Activated T-cell treated with anti-CD3 and anti-CD28 coated beads for 48 hours (primary cell): ENCODE measurements around the gene POLR3B.
"Not testable (repeated sequence)": the region's sequence is repeated elsewhere in the genome, so short reads cannot be mapped to it uniquely, and the experiment has no call there.

Experiments used
- DNase-seq: peaks from one replicate; pipeline ENCODE4 v3.0.0-alpha.2; 2020; ENCODE audit warnings: low read depth

The POLR3B gene

DNA sequence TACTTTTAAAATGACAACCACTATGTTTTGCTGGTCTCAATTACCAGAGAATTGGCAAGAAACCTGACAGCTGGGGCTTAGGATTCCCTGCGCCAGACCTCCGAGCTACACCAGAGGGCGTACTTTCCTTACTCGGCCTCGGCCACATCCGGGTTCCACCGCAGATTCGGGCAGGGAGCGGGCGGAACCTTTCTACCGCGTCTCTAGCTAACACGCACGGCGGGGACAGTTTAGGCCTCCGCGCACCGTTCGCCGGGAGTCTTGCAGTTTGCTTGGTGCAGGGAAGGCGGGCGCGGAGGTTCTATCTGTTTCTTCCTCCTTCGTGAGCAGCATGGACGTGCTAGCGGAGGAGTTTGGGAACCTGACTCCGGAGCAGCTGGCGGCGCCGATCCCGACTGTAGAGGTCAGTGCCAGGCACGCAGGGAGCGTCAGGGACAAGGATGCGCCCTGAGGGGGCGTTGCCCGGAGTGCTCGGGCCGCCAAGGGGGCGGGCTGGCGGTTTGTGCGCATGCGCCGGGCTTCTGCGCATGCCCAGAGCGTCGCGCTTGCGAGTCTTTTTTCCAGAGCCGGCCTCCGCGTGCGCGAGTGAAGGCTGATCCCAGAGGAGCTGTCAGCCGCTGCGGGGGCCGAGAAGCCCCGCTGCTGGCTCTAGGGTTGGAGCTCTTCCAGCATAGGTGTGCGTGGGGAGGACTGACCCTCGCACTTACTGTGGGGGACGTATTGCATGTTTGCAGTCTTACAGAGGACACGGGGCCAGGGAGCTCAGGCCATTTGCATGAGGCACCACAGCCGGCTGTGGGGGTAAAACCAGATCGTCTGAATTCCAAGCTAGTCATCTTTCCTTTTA lies at the start of gene POLR3B:
Gene POLR3B, plus strand, starts transcription at position 200 of the 847 bp plus-strand sequence. Its CDS starts 132 bp downstream, at position 332.
- DNase-seq, result peak; percentile 92

DNA sequence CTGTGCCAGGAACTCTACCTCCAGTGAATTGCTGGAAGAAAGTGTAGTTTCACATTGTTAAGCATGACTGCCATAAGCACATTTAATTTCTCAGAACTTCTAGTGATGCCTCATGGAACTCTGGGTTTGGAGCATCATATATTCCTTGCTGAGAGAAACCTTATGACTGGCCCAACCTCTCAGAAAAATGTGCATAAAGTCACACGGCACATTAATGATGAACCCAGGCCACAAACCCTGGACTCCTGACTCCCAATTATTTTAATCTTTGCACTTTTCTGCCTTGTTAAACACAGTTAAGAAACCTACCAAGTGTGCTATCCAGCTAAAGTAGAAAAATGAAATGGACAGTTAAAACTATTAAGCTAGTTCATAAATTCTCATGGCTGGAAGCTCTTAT lies 49.4 kb upstream of the POLR3B start:
- DNase-seq, result no peak

DNA sequence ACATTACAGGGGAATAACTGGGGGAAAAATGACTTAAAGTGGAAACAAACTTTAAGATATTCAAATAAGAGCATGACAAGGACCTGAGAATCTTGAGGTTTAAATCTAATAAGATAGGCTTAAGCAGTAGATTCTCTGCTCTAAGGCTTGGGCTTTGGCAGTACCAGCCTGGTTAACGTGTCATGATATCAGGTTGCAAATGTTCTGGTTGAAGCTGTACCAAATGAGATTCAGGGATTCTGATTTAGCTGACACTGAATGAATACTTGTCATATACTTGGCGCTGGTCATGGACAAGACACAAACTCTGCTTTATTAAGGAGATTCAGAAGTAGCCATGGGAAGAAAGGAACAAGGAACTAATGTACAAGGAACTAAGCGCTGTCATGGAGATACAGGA lies 48.9 kb upstream of the POLR3B start:
- no peak for DNase-seq

- DNase-seq, result no peak
These were observed 47.7 kb upstream of the POLR3B start for GRCh38 chr12:106309671-106310505.

DNA sequence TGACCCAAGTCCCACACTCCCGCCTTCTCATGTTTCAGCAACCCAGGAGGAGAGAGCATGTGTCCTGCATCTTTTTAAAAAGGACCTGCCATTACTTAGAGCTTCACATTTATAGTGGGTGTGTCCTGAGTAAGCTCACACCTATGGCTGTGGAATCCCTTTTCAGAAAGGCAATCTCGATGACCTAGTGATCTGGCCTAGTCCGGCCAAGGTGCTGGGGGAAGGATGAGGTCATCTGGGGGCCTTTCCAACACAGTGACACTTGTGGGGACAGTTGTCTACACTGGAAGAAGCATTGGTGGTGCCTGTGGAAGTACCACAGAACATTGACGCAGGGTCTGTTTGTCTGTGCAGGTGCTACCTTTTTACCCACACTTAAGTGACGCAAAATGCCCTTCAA lies 46.9 kb upstream of the POLR3B start:
- DNase-seq, result no peak

GRCh38 chr12:106311139-106311538 lies 46.4 kb upstream of the POLR3B start:
- DNase-seq, result no peak

DNA sequence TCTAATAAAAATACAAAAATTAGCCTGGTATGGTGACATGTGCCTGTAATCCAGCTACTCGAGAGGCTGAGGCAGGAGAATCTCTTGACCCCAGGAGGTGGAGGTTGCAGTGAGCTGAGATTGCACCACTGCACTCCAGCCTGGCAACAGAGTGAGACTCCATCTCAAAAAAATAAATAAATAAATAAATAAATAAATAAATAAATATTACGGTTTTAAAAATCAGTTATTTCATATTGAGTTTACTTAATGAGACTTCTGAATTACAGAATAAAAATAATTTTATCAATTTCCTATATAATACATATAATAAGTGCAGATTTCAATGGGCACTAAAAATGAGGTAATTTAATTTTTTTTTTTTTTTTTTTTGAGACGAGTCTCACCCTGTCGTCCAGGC lies 44.1 kb upstream of the POLR3B start:
- DNase-seq, result not testable (repeated sequence)

DNA sequence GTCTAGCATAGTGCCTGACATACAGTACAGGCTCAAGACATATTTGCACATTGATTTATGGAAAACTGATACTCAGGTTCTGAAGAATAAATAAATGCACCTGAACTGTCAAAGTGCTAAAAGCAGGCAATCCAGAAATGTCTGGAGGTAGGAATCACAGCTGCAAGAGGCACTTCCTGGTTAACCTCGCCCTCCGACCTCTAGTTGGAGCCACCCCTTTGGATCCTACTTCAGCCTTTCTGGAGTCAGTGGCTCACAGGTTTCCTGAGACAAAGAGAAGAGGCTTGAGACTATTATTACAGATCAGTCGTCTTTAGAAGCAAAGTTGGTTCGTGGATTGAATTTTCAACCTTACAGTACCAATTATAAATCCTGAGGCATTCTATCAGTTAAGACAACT lies 42.0 kb upstream of the POLR3B start:
- no peak for DNase-seq

- no peak for DNase-seq
These were observed 40.0 kb upstream of the POLR3B start for GRCh38 chr12:106317406-106318082.

DNA sequence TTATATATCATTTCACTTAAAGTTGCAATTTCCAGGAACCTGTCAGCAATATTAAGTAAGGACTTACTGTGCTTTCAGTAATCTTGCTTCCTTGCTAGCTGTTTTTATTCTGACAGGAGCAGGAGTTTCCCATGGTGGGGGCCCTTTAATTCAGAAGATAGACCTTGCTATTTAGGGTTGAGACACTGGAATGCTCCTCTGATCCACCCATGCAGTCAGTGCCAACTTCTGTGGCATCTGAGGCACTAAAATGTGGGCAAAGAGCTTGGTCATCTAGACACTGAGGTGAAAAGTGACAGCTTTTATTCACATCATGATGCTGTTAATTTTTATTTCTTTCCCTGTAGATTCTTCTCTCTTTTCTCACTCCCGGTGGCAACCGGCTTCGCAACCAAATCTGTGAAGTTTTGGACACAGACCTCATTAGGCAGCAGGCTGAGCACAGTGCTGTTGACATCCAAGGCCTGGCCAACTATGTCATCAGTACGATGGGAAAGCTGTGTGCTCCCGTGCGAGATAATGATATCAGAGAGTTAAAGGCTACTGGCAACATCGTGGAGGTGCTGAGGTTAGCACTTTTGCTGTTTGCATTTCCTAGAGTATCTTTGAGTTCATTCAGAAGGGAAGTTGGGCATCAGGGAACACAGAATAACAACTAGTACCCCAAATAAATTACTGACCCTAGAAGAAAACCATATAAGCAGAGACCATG lies 36.3 kb upstream of the POLR3B start:
- DNase-seq, result no peak

DNA sequence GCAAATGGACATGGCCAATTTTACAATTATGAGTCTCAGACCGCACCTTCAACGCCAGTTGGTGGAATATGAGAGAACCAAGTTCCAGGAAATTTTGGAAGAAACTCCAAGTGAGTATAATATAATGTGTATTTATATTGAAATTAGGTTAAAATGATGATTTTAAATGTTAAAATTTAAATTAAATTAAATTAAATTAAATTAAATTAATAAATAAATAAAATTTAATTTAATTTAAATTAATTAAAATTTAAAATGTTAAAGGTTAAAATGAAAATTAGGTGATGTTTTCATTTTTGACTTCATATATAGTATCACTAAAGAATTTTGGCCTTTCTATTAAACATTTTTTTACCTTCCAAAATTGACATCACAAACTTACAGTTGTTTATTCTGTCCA lies 34.0 kb upstream of the POLR3B start:
- DNase-seq, result no peak

DNA sequence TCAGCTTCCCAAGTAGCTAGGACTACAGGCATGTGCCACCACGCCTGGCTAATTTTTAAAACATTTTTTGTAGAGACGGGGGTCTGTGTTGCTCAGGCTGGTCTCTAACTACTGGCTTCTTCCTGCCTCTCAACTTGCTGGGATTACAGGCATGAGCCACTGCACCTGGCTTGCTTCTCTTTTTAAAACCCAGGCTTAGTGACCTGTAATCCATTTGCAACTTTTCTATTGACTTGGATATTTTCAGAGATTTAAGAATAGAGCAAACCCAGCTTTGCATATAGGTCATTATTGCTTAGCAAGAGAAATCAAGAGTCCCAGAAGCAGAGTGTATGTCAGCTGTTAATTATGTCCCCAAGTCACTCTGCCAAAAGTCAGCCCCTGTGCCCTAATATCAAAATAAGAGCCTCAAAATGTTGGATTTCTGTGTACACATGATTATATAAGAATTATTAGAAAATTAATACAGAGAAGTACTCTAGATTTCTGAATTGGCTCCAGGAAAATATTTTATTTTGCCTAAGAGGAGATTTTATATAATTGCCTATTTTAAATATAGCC lies 30.2 kb upstream of the POLR3B start:
- no peak for DNase-seq

DNA sequence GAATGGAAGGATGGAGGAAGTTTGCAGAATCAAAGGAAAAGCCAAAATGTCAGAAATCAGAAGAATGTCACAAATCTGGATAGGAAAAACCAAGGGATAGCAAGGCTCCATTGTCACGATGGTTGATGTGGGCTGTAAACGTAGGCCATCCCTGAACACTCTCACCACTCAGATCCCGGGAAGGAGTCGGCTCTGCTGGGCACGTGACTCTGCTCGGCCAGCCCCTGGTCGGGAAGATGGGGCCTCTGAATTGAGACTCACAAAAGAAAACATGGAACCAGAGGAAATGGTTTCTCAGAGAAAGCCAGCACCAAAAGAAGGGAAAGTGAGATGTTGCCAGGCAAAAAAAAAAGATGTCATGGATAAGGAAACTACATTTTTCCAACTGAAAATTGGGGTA lies 28.8 kb upstream of the POLR3B start:
- DNase-seq, result no peak

GRCh38 chr12:106329231-106329982 lies 28.1 kb upstream of the POLR3B start:
- no peak for DNase-seq

DNA sequence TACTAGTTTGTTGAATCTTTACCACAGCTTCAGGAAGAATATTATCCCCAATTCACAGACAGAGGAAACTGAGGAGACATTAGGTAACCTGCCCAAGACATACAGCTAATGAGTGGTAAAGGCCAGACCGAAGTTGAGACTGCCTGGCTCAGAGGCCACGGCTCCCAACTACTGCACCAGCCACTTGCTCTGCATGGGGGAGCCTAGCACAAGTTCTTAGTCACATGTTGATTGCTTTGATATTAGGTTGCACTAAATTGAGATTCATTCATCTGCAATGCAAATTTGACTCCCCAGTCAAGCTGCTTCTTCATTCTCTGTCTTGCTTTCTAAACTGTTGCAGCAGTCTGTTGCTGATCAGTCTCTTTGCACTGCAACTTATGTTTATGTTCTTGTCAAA lies 25.9 kb upstream of the POLR3B start:
- DNase-seq, result no peak

GRCh38 chr12:106332536-106332935 lies 25.0 kb upstream of the POLR3B start:
- no peak for DNase-seq

- DNase-seq, result no peak
These were observed 24.5 kb upstream of the POLR3B start for GRCh38 chr12:106333010-106333409.

DNA sequence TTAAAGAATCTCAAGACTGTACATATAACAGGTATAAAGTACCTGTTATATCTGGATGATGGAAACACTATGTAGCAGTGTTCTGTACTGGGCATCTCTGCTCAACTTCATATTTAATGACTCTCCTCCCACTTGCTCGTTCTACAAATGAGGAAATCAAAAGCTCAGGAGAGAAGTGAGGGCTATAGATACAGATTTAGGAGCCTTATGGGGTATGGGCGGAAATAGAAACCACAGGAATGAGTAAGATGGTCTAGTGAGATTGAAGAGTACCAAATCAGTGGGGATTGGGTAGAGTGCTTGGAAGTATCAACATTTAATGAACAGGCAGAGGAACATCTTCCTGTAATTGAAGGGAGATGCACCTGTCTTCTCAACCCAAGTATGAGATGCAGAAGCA lies 23.8 kb upstream of the POLR3B start:
- no peak for DNase-seq

GRCh38 chr12:106341086-106341877 lies 16.3 kb upstream of the POLR3B start:
- DNase-seq, result no peak
